GM18511 (cell line): ENCODE data around the gene TIMP4.

Experiments
- ATAC-seq: cut with Tn5 transposase; IDR thresholded peaks from one replicate; pipeline ENCODE4 v1.9.1; 2021; ENCODE audit warnings: mild to moderate bottlenecking, moderate library complexity; ENCODE audit not compliant: unreplicated experiment

TIMP4 gene

DNA sequence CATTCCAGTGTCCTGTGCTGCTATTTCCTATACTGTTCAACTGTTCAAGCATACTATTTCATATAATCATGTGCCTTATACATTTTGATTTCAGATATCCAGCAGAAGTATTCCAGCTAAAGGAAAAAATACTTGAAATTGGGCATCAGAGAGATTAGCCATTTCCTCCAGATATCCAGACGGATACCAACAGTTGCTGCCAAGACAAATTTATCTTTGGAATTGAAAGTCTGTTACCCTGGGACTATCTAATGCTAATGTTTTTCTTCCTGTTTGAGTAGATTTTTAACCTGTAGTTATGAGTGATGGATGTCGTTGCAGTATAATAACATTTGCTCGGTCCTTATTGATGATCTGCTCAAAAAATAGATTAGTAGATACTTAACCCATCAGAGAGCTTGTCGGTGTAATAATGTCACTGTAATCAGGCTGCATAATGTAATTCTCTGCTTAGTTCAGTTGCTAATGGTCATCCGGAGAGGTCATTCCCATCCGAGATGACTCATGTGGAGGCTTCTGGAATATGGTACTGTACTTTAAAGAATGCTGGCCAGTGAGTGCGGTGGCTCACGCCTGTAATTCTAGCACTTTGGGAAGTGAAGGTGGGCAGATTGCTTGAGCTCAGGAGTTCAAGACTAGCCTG is 51.5 kb downstream of the TIMP4 start:
- ATAC-seq: no peak
